Thoracic aorta (tissue), 2 donors: ENCODE results near the gene PLEKHG5. TPM values are rescaled to one million over a fixed set of nuclear protein-coding genes. Genes with fewer than 3 reads are reported as not detected.

Experiments used
- ATAC-seq: fragments of 150-250 bp; one replicate; pipeline ENCODE4 v1.8.0; 2017; ENCODE audit warnings: low read depth; ENCODE audit not compliant: insufficient number of reproducible peaks, low FRiP score
- DNase-seq: peaks from one replicate; pipeline ENCODE4 v3.0.0-alpha.2; 2020; ENCODE audit warnings: low spot score
- H3K27ac ChIP-seq, 2 donors: fragments of 200-600 bp; sonication (generic); 1 replicate in 1 of 2; 2 replicates in 1 of 2; pipeline ENCODE4 v1.5.1; 2016; ENCODE audit warnings: mild to moderate bottlenecking in 2 of 2, moderate library complexity in 2 of 2
- H3K27me3 ChIP-seq: fragments of 200-600 bp; sonication (generic); replicated peaks from 2 replicates; pipeline ENCODE4 v1.6.0; 2016; ENCODE audit warnings: mild to moderate bottlenecking; ENCODE audit not compliant: insufficient read depth
- H3K36me3 ChIP-seq: fragments of 200-600 bp; sonication (generic); one replicate; pipeline ENCODE4 v1.5.1; 2016
- H3K4me1 ChIP-seq, 2 donors: fragments of 200-600 bp; sonication (generic); 1 replicate in 1 of 2; 2 replicates in 1 of 2; pipeline versions ENCODE4 v1.5.1 to v1.6.0; 2016; ENCODE audit warnings: low read depth in 2 of 2, mild to moderate bottlenecking in 1 of 2; ENCODE audit not compliant: control insufficient read depth in 1 of 2
- H3K4me3 ChIP-seq: fragments of 200-600 bp; sonication (generic); 2 replicates; pipeline ENCODE4 v1.5.1; 2016; ENCODE audit warnings: mild to moderate bottlenecking
- H3K9me3 ChIP-seq: fragments of 200-600 bp; sonication (generic); 2 replicates; pipeline ENCODE4 v1.5.1; 2016
- total RNA-seq, 2 donors: library from RNA; depleted of rRNA; stranded (reverse); fragments of >200 nt; gene quantifications; one replicate each; pipeline versions ENCODE4 v1.1.0 to v1.2.3, GENCODE V29; 2016
- TF ChIP-seq, protein P1 (sequence below): fragments of 200-600 bp; sonication (generic); IDR thresholded peaks from one replicate; pipeline ENCODE4 v1.5.1; 2019; ENCODE audit warnings: antibody characterized with exemption

Gene PLEKHG5
- total RNA-seq, 2 donors from 2014 or later = 23.4 to 32.9 TPM

DNA sequence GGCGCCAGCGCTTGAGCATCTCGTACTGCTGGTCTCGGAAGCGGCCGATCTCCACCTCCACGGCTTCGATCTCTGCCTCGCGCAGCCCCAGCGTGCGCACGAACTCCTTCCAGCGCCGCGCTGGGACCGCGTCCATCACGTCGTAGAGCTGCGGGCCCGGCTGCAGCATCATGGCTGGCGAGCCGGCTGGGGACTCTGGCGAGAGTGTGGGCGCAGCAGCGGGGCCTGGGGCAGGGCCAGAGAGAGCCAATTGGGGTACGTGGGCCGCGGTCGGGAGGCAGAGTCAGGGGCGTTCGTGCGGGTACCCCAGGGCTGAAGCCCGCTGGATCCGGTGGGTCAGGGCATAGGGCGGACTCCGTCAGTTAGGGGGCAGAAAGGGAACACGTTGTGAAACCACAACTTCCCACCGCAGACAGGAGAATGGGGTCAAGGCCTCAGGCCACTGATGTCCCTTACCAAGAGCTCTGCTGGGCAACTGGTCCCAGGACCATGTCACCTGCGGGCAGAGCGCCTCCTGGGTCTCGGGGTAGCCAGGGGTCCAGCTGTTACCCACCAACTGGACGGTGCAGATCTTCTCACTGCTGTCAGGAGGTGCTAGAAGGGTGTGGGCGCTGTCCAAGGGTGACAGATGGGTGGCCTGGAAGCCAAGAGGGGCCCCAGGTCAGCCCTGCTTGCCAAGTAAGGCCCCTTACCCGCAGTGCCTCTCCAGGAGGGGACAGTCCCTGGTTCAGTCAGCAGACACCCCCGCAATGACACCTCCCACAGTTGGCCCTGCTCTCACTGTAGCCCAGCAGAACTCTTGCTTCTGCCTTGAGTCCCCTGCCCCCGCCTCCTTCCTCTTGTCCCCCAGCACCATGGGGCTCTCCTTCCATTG, 29.7 kb downstream of the PLEKHG5 start:
- Histone ChIP-seq H3K36me3 (peaks cover 15% of the 10 kb centered on the region), H3K27ac (no peak overlapping the region), H3K27me3 (peaks cover 5% of the 10 kb centered on the region), H3K4me1 (no peaks in the 10 kb centered on the region), H3K9me3 (no peaks in the 10 kb centered on the region), H3K4me3 (no peak overlapping the region)
- ATAC-seq (no peak), DNase-seq (no peak)
- TF ChIP-seq, protein P1, sequence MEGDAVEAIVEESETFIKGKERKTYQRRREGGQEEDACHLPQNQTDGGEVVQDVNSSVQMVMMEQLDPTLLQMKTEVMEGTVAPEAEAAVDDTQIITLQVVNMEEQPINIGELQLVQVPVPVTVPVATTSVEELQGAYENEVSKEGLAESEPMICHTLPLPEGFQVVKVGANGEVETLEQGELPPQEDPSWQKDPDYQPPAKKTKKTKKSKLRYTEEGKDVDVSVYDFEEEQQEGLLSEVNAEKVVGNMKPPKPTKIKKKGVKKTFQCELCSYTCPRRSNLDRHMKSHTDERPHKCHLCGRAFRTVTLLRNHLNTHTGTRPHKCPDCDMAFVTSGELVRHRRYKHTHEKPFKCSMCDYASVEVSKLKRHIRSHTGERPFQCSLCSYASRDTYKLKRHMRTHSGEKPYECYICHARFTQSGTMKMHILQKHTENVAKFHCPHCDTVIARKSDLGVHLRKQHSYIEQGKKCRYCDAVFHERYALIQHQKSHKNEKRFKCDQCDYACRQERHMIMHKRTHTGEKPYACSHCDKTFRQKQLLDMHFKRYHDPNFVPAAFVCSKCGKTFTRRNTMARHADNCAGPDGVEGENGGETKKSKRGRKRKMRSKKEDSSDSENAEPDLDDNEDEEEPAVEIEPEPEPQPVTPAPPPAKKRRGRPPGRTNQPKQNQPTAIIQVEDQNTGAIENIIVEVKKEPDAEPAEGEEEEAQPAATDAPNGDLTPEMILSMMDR = no peak

DNA sequence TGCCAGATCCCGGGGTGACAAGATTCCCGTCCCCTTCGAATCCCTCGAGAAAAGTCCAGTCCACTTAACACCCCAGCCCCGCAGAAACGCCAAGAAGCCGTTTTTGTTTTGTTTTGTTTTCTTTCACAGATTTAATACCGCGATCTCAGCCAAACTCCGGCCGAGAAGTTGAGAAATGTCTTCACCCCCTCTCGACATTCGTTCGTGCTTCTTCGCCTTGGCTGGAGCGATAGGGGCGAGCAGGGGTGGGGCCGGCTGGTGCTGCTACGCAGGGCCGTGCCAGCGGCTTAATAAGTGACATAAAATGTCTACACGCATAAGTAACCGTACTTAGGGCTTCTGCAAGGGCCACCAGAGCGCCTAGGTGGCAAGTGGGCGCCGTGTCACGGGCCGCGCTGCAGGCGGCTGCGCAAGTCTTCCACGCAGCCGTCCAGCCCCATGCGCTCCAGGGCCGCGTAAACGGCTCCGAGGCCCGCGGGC, 30.4 kb downstream of the PLEKHG5 start:
- Histone ChIP-seq H3K27me3 (peaks cover 5% of the 10 kb centered on the region), H3K36me3 (peaks cover 15% of the 10 kb centered on the region), H3K27ac (no peak overlapping the region), H3K9me3 (no peaks in the 10 kb centered on the region), H3K4me1 (no peaks in the 10 kb centered on the region), H3K4me3 (no peak overlapping the region)
- TF ChIP-seq, protein P1 = no peak
- DNase-seq = no peak
- no peak for ATAC-seq

DNA sequence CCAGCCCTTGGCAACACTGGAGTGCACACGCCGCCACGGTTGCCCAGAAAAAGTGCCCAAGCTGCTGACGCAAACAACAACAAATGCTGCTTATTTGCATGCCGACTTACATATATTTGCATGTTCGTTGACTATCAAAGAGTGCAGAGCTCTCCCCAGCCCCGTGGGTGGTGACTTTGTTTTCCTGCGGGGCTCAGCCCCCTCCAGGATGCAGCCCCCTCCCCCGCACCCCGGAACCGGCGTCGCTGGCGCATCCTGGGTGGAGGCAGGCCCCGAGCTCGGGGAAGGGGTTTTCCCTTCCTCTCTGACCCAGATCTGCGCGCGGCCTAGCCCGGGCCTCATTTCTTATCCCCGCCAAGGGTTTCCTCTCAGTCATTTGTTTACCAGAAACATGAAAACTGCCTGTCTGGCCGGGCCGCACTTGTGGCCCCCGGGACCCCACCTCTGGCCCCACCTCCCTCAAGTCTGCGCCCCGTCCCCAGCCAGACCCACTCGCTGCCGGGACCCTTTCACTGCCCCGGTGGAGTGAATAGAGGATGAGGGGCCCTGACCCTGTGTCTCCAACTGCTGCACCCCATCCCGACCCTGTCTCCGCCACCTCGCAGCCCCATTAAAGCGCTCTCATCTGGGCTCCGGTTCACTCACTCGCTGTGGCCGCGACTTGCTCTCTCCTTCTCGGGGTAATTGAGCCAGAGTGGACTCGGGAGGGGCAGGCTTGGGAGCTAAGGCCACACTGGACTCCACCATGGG, 31.0 kb downstream of the PLEKHG5 start:
- no peaks in the 10 kb centered on the region for H3K9me3 ChIP-seq
- DNase-seq = no peak
- TF ChIP-seq, protein P1 = no peak
- no peak overlapping the region for H3K27ac ChIP-seq
- ATAC-seq = no peak
- H3K36me3 ChIP-seq = peaks cover 15% of the 10 kb centered on the region
- H3K27me3 ChIP-seq = peaks cover 5% of the 10 kb centered on the region
- H3K4me1 ChIP-seq = no peaks in the 10 kb centered on the region
- peak overlapping the region; percentile 33 for H3K4me3 ChIP-seq

DNA sequence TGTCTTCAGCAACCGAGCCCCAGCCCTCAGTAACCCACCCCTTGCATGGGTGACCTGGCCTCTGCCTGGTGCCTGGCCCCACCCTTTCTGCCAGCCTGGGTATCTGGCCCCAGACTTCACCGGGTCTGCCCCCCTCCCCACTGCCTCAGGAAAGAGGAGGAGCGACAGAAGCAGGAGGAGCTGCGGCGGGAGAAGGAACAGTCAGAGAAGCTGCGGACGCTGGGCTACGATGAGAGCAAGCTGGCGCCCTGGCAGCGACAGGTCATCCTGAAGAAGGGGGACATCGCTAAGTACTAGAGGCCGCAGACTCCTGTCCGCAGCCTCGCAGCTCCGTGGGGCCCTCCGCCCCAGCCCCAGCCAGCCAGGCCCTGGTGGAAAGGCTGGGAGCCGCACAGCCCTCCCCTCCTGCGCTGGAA, 31.6 kb downstream of the PLEKHG5 start:
- ATAC-seq = no peak
- peaks cover 5% of the 10 kb centered on the region for H3K27me3 ChIP-seq
- no peak overlapping the region for H3K27ac ChIP-seq
- peak overlapping the region; percentile 33 for H3K4me3 ChIP-seq
- H3K4me1 ChIP-seq = peaks cover 0 to 5% of the 10 kb centered on the region in 2 donors
- DNase-seq = no peak
- peaks cover 15% of the 10 kb centered on the region for H3K36me3 ChIP-seq
- TF ChIP-seq, protein P1 = no peak
- H3K9me3 ChIP-seq = no peaks in the 10 kb centered on the region
